ENCODE measurements around the gene CARD14. TPM values are rescaled to one million over a fixed set of nuclear protein-coding genes. Genes with fewer than 3 reads are reported as not detected.
"Not testable (repeated sequence)": the region's sequence is repeated elsewhere in the genome, so short reads cannot be mapped to it uniquely, and the experiment has no call there.

CARD14 gene
- total RNA-seq, 1 donor from 2014 or later, result 1.1 TPM

DNA sequence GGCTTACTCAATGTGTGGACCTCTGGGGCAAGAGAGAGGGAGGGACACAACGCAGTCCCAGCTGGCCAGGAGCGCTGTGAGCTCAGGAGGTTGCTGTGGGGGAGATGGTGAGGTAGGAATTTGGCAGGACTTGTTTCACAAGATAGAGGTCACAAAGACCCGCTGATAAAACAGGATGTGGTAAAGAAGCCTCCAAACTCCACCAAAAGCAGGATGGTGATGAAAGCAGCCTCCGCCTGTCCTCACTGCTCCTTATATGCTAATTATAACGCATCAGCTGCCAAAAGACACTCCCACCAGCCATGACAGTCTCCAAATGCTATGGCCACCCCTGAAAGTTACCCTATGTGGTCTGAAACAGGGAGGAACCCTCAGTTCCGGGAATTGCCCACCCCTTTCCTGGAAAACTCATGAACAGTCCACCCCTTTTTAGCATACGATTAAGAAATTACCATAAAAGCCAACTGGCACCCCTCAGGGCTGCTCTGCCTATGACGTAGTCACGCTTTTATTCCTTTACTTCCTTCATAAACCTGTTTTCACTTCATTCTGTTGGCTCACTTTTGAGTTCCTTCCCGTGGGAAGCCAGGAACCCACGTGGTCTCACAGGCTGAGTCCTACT is 17.6 kb upstream of the CARD14 start:
- no peak overlapping the region for H3K4me3 ChIP-seq
- no peaks in the 10 kb centered on the region for H3K27me3 ChIP-seq
- H3K27ac ChIP-seq, result no peak overlapping the region
- intact Hi-C loops (cut with DNase I), result no loop called here
- DNase-seq (no peak), ATAC-seq (no peak)
- peaks cover 9% of the 10 kb centered on the region for H3K4me1 ChIP-seq
- H3K9me3 ChIP-seq, result peaks cover 6% of the 10 kb centered on the region
- no peaks in the 10 kb centered on the region for H3K36me3 ChIP-seq
- TF ChIP-seq, protein P1, sequence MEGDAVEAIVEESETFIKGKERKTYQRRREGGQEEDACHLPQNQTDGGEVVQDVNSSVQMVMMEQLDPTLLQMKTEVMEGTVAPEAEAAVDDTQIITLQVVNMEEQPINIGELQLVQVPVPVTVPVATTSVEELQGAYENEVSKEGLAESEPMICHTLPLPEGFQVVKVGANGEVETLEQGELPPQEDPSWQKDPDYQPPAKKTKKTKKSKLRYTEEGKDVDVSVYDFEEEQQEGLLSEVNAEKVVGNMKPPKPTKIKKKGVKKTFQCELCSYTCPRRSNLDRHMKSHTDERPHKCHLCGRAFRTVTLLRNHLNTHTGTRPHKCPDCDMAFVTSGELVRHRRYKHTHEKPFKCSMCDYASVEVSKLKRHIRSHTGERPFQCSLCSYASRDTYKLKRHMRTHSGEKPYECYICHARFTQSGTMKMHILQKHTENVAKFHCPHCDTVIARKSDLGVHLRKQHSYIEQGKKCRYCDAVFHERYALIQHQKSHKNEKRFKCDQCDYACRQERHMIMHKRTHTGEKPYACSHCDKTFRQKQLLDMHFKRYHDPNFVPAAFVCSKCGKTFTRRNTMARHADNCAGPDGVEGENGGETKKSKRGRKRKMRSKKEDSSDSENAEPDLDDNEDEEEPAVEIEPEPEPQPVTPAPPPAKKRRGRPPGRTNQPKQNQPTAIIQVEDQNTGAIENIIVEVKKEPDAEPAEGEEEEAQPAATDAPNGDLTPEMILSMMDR (IDR thresholded peaks at IDR 0.05), result no peak

DNA sequence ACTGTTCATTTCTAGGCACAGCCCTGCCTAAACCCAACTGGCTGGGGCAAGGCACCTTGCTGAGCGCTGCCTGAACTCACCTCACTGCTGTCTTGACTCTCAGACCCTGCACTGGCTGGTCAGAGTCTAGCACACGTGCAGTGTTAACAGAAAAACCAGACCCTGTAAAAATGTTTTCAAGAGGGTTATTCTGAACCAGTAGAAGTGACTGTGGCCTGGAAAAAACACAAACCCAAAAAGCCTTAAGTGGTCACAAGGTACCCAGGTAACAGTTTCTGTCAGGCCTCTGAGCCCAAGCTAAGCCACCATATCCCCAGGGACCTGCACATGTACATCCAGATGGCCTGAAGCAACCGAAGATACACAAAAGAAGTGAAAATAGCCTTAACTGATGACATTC is 16.8 kb upstream of the CARD14 start:
- ATAC-seq, result no peak
- DNase-seq, result no peak
- H3K27me3 ChIP-seq, result no peaks in the 10 kb centered on the region
- TF ChIP-seq, protein P1 (IDR thresholded peaks at IDR 0.05), result no peak
- peaks cover 6% of the 10 kb centered on the region for H3K9me3 ChIP-seq
- H3K4me3 ChIP-seq, result no peak overlapping the region
- intact Hi-C loops (cut with DNase I), result no loop called here
- H3K27ac ChIP-seq, result no peak overlapping the region
- no peaks in the 10 kb centered on the region for H3K36me3 ChIP-seq
- peaks cover 7% of the 10 kb centered on the region for H3K4me1 ChIP-seq

DNA sequence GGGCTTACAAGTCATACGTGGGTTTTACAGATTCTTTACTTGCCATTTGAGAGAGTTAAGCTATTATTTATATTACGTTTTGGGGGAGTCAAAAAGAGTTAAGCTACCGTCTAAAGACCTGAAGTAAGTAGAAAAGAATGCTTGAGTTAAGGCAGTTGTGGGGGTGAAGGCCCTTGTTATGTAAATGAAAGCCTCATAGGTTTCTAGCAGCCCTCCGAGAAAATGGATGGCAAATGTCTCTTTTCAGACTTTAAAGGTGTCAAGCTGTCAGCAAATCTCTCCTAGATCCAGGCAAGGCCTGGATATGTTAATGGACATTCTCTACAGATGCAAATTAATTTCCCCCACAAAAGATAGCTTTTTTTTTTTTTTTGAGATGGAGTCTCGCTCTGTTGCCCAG is 15.7 kb upstream of the CARD14 start:
- intact Hi-C loops (cut with DNase I), result no loop called here
- no peaks in the 10 kb centered on the region for H3K27me3 ChIP-seq
- H3K9me3 ChIP-seq, result peaks cover 6% of the 10 kb centered on the region
- no peak overlapping the region for H3K27ac ChIP-seq
- ATAC-seq (no peak), DNase-seq (no peak)
- no peak overlapping the region for H3K4me3 ChIP-seq
- TF ChIP-seq, protein P1 (IDR thresholded peaks at IDR 0.05), result no peak
- H3K4me1 ChIP-seq, result no peaks in the 10 kb centered on the region
- H3K36me3 ChIP-seq, result no peaks in the 10 kb centered on the region

DNA sequence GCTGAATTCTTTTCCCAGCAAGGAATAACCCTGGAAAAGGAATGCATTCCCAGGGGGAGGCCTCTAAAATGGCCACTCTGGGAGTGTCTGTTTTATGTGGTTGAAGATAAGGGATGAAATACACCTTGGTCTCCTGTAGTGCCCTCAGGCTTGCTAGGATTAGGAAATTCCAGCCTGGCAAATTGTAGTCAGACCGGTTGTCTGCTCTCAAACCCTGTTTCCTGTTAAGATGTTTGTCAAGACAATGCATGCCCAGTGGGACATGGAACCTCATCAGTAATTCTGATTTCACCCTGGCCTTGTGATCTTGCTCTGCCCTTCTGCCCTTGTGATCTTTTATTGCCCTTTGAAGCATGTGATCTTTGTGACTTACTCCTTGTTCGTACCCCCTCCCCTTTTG is 14.2 kb upstream of the CARD14 start:
- H3K27me3 ChIP-seq; DNase-seq; H3K4me1 ChIP-seq; intact Hi-C loops (cut with DNase I); H3K9me3 ChIP-seq; H3K36me3 ChIP-seq; H3K27ac ChIP-seq; H3K4me3 ChIP-seq; ATAC-seq: not testable (repeated sequence)

DNA sequence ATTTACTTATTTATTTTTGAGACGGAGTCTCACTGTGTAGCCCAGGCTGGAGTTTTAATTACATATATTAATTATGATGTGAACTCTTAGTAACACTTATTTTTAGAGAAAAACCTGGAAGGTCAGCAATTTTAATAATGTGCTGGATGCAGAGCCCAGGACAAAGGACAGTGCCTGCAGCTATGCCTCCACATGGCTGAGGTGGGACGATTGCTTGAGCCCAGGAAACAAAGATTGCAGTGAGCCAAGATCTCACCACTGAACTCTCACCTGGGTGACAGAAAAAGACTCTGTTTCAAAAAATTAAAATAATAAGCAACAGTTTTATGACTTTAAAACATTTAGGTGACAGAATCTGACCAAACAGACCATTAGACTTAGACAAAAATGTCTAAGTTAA is 11.0 kb upstream of the CARD14 start:
- Histone ChIP-seq H3K27ac (no peak overlapping the region), H3K4me1 (no peaks in the 10 kb centered on the region), H3K36me3 (no peaks in the 10 kb centered on the region), H3K27me3 (no peaks in the 10 kb centered on the region), H3K4me3 (no peak overlapping the region), H3K9me3 (peaks cover 6% of the 10 kb centered on the region)
- no peak for DNase-seq
- no peak for ATAC-seq
- TF ChIP-seq, protein P1 (IDR thresholded peaks at IDR 0.05), result no peak
- intact Hi-C loops (cut with DNase I), result no loop called here

DNA sequence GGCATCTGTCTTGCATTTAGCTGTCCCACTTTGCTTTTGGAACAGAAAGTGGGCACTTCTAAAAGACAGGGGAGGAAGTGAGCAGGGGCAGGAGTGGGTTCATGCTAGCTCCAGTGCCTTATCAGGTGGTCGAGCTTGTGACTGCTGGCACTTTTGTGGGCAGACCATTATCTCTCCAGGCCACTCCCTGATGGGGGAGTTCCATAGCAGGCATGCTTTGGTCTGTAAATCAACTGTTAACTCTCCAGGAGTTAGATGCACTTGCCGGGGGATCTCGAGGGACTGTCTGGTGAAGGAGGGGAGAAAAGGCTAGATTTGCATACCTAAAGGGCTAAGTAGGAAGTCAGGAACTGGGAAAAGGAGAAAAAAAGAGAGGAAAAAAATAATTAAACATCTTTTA is 9.3 kb upstream of the CARD14 start:
- DNase-seq (no peak), ATAC-seq (no peak)
- intact Hi-C loops (cut with DNase I), result no loop called here
- H3K27ac ChIP-seq, result no peak overlapping the region
- TF ChIP-seq, protein P1 (IDR thresholded peaks at IDR 0.05), result no peak
- H3K4me1 ChIP-seq, result no peaks in the 10 kb centered on the region
- H3K36me3 ChIP-seq, result no peaks in the 10 kb centered on the region
- no peak overlapping the region for H3K4me3 ChIP-seq
- H3K27me3 ChIP-seq, result no peaks in the 10 kb centered on the region
- peaks cover 4% of the 10 kb centered on the region for H3K9me3 ChIP-seq
